Measurements from ENCODE around the gene MCTP1. TPM values are rescaled to one million over a fixed set of nuclear protein-coding genes. Genes with fewer than 3 reads are reported as not detected.

The MCTP1 gene
- total RNA-seq, 1 donor from 2014 or later: 3.7 TPM

GRCh38 chr5:94916619-94917018 lies 368.3 kb downstream of the MCTP1 start:
- H3K27ac Mint-ChIP-seq: no peak overlapping the region
- H3K4me2 ChIP-seq: no peak overlapping the region
- peaks cover 11% of the 10 kb centered on the region for H3K4me1 ChIP-seq
- no peak overlapping the region for H3K4me3 Mint-ChIP-seq
- H2AFZ ChIP-seq (replicated peaks): no peak overlapping the region
- DNase-seq (ENCODE audit: low spot score): no peak
- TF ChIP-seq EZH2phosphoT487 (IDR thresholded peaks at IDR 0.05) (no peak), EZH2 (IDR thresholded peaks at IDR 0.05) (no peak), CTCF (IDR thresholded peaks at IDR 0.05) (no peak)
- H3K27me3 Mint-ChIP-seq (ENCODE audit: insufficient read depth, low read depth): no peaks in the 10 kb centered on the region
- no peak overlapping the region for H3K4me3 ChIP-seq
- no peaks in the 10 kb centered on the region for H3K9me3 Mint-ChIP-seq
- no peaks in the 10 kb centered on the region for H4K20me1 ChIP-seq (ENCODE audit: low read depth)
- H3K9ac ChIP-seq: no peak overlapping the region
- H3K27ac ChIP-seq: no peak overlapping the region
- H3F3A ChIP-seq (ENCODE audit: low read depth): peaks cover 11% of the 10 kb centered on the region
- H3K27me3 ChIP-seq: no peaks in the 10 kb centered on the region
- no peaks in the 10 kb centered on the region for H3K36me3 ChIP-seq
- peaks cover 6% of the 10 kb centered on the region for H3K4me1 Mint-ChIP-seq
- H3K36me3 Mint-ChIP-seq: no peaks in the 10 kb centered on the region
- H3K79me2 ChIP-seq (ENCODE audit: low read depth): no peaks in the 10 kb centered on the region
- H3K9me3 ChIP-seq (ENCODE audit: low read depth): no peaks in the 10 kb centered on the region

GRCh38 chr5:94911276-94911675 lies 373.6 kb downstream of the MCTP1 start:
- Histone ChIP-seq H3K36me3 (no peaks in the 10 kb centered on the region), H3K4me3 (no peak overlapping the region), H3K27me3 (no peaks in the 10 kb centered on the region), H3K79me2 (ENCODE audit: low read depth) (no peaks in the 10 kb centered on the region), H4K20me1 (ENCODE audit: low read depth) (no peaks in the 10 kb centered on the region), H2AFZ (replicated peaks) (no peak overlapping the region), H3K9me3 (ENCODE audit: low read depth) (no peaks in the 10 kb centered on the region), H3F3A (ENCODE audit: low read depth) (no peaks in the 10 kb centered on the region), H3K27ac (no peak overlapping the region), H3K4me1 (no peaks in the 10 kb centered on the region), H3K4me2 (no peak overlapping the region), H3K9ac (no peak overlapping the region)
- Mint-ChIP-seq H3K27ac (no peak overlapping the region), H3K4me3 (no peak overlapping the region), H3K36me3 (no peaks in the 10 kb centered on the region), H3K9me3 (no peaks in the 10 kb centered on the region), H3K27me3 (ENCODE audit: insufficient read depth, low read depth) (no peaks in the 10 kb centered on the region), H3K4me1 (no peaks in the 10 kb centered on the region)
- DNase-seq (ENCODE audit: low spot score): no peak
- no peak for TF ChIP-seq EZH2phosphoT487 (IDR thresholded peaks at IDR 0.05)
- TF ChIP-seq EZH2 (IDR thresholded peaks at IDR 0.05): no peak
- no peak for TF ChIP-seq CTCF (IDR thresholded peaks at IDR 0.05)

GRCh38 chr5:94910721-94911120 lies 374.2 kb downstream of the MCTP1 start:
- H3K27ac Mint-ChIP-seq: no peak overlapping the region
- H3K4me1 Mint-ChIP-seq: no peaks in the 10 kb centered on the region
- no peak overlapping the region for H3K4me2 ChIP-seq
- no peaks in the 10 kb centered on the region for H3F3A ChIP-seq (ENCODE audit: low read depth)
- H3K4me3 Mint-ChIP-seq: no peak overlapping the region
- DNase-seq (ENCODE audit: low spot score): no peak
- H3K27me3 ChIP-seq: no peaks in the 10 kb centered on the region
- no peaks in the 10 kb centered on the region for H3K36me3 Mint-ChIP-seq
- TF ChIP-seq CTCF (IDR thresholded peaks at IDR 0.05) (no peak), EZH2 (IDR thresholded peaks at IDR 0.05) (no peak), EZH2phosphoT487 (IDR thresholded peaks at IDR 0.05) (no peak)
- H3K36me3 ChIP-seq: no peaks in the 10 kb centered on the region
- H3K9me3 Mint-ChIP-seq: no peaks in the 10 kb centered on the region
- no peak overlapping the region for H2AFZ ChIP-seq (replicated peaks)
- H3K27me3 Mint-ChIP-seq (ENCODE audit: insufficient read depth, low read depth): no peaks in the 10 kb centered on the region
- H3K4me3 ChIP-seq: no peak overlapping the region
- H4K20me1 ChIP-seq (ENCODE audit: low read depth): no peaks in the 10 kb centered on the region
- no peaks in the 10 kb centered on the region for H3K4me1 ChIP-seq
- H3K9ac ChIP-seq: no peak overlapping the region
- H3K79me2 ChIP-seq (ENCODE audit: low read depth): no peaks in the 10 kb centered on the region
- no peaks in the 10 kb centered on the region for H3K9me3 ChIP-seq (ENCODE audit: low read depth)
- H3K27ac ChIP-seq: no peak overlapping the region

All from neural progenitor cell (in vitro differentiated cells).